NCI-H146 (cell line): ENCODE results near the gene CXorf49.
"Not testable (repeated sequence)": the region's sequence is repeated elsewhere in the genome, so short reads cannot be mapped to it uniquely, and the experiment has no call there.

Experiments
- DNase-seq: peaks from one replicate; lab custom pipeline; 2025; lab: John Stamatoyannopoulos, UW

The CXorf49 gene

GRCh38 chrX:71718185-71718584 is at the start of gene CXorf49:
Gene CXorf49, minus strand, starts transcription at chrX:71718285. Its CDS starts 134 bp downstream, at chrX:71718151.
- DNase-seq: not testable (repeated sequence)

- not testable (repeated sequence) for DNase-seq
These were observed 49.0 kb upstream of the CXorf49 start for GRCh38 chrX:71767134-71767533.

DNA sequence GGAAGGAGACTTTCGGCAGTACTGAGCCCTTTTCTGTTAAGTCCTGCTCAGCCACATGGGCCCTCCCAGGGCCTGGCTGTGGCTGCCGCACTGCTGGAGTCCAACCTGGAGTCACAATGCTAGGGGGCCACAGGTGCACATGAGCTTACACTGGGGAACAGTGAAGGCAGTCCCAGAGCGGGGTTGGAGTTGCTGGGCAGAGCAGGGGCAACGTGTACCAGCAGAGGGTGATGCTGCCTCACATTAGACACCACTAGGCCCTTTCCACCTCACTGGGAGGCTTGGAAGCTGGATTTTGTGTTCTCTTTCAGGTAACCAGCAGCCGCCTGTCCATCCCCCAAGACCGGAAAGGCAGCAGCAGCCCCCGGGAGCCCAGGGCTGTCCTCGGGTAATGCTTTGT is 47.5 kb upstream of the CXorf49 start:
- DNase-seq: not testable (repeated sequence)

DNA sequence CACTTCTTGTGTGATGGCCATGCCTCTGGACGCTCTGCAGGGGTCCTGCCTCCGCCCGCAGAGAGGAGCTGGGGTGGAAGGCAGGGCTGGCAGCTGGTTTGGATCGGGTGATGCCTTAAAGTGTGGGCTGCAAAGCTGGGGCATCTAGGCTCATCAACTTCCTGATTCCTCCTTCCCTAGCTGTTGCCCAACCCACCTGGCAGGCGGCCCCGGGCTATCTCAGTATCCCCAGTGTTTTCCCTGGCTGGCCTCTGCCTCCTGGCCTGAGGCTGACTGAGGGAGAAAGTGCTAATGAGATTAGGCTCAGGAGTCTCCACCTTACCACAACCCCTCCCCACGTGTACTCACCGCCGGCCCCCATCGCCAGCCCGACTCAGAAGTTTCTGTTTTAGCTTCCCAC is 46.7 kb upstream of the CXorf49 start:
- DNase-seq: not testable (repeated sequence)

DNA sequence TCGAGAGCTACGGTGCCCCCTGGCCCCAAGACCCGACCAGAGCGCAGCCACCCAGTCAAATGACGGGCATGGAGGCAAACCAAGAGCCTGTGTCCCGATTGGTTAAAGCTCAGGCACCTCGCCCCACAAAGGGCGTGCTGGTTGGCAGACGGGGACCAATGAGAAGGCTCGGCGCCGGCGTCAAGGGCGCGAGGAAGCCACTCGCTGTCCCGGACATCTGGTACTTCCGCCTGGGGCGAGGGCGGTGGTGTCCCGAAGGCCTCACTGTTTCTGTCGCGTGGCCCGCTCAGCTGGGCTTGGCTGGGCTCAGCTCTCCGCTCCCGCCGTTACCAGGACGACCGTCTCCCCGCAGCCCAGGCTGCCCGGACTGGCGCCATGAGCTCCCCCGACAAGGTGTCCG is 45.0 kb upstream of the CXorf49 start, which contains the start of gene CXorf49B:
Gene CXorf49B, plus strand, starts transcription at position 301 of the 400 bp plus-strand sequence. Its CDS starts 75 bp downstream, at position 376.
- not testable (repeated sequence) for DNase-seq

DNA sequence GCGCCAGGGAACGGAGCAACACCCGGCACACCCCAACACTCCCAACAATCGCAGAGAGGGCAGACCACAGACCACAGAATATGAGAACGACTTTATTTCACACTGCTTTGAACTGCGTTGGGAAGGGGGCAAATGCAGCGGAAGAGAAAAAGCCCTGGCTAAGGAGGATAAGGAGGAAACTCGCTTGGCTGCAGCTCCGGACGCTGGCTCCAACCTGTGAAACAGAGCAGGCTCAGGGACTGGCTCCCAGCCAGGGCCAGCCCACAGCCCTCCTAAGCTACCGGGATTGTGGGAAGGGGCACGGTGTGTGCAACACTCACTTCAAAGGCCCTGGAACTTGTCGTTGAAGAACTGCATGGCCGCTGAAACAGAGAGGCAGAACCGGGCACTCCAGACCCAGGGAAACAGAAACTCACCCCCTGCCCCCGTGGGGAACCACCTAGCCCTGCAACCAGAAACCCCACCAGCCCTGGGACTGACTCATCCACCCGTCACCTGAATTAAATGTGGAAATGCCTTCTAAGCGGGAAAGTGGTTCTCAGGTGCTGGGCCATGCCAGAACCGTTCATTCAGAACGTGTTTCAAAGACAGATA is 42.7 kb upstream of the CXorf49 start:
- not testable (repeated sequence) for DNase-seq

DNA sequence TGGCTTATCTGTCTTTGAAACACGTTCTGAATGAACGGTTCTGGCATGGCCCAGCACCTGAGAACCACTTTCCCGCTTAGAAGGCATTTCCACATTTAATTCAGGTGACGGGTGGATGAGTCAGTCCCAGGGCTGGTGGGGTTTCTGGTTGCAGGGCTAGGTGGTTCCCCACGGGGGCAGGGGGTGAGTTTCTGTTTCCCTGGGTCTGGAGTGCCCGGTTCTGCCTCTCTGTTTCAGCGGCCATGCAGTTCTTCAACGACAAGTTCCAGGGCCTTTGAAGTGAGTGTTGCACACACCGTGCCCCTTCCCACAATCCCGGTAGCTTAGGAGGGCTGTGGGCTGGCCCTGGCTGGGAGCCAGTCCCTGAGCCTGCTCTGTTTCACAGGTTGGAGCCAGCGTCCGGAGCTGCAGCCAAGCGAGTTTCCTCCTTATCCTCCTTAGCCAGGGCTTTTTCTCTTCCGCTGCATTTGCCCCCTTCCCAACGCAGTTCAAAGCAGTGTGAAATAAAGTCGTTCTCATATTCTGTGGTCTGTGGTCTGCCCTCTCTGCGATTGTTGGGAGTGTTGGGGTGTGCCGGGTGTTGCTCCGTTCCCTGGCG is 2.3 kb upstream of the CXorf49 start:
- DNase-seq: not testable (repeated sequence)

DNA sequence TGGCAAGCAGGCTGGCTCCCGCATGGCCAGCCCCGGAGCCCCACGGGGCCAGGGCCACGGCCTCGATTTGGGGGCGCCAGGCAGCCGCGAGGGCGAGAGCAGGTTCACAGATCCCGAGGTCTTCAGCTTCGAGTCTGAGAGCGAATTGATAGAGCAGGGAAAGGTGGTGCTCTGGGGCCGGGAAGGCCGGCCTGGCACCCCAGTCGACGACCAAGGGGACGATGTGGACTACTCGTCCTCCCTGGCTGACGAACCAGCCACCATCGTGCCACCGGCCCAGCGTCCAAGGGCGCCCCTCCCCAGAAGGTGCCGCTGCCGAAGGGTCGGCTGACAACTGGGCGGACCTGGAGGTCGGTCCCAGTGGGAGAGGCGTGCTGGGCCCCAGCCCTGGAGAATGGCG is 1.1 kb upstream of the CXorf49 start:
- DNase-seq: not testable (repeated sequence)

GRCh38 chrX:71716323-71716722 is 1.8 kb downstream of the CXorf49 start:
- not testable (repeated sequence) for DNase-seq

DNA sequence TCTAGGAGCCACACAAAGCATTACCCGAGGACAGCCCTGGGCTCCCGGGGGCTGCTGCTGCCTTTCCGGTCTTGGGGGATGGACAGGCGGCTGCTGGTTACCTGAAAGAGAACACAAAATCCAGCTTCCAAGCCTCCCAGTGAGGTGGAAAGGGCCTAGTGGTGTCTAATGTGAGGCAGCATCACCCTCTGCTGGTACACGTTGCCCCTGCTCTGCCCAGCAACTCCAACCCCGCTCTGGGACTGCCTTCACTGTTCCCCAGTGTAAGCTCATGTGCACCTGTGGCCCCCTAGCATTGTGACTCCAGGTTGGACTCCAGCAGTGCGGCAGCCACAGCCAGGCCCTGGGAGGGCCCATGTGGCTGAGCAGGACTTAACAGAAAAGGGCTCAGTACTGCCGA is 2.5 kb downstream of the CXorf49 start:
- DNase-seq: not testable (repeated sequence)

- not testable (repeated sequence) for DNase-seq
These were observed 4.0 kb downstream of the CXorf49 start for GRCh38 chrX:71714064-71714463.

- not testable (repeated sequence) for DNase-seq
These were observed 15.2 kb downstream of the CXorf49 start for GRCh38 chrX:71702853-71703252.

DNA sequence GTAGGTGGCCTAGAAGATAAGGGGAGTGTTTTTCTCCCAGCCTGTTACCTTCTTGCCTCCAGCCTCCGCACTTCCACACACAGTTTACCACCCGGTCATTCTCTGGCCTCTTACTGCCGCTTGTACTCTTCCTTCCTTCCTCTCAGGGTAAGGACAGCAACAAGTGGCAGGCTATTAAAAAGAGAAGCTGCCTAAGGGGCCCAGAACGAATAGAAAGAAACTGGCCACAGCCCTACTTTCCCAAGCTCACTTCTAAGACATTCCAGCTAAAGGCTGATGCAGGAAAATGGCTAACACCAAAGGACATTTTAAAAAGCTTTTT is 19.1 kb downstream of the CXorf49 start:
- not testable (repeated sequence) for DNase-seq

- DNase-seq: not testable (repeated sequence)
These were observed 19.6 kb downstream of the CXorf49 start for GRCh38 chrX:71698299-71699022.

DNA sequence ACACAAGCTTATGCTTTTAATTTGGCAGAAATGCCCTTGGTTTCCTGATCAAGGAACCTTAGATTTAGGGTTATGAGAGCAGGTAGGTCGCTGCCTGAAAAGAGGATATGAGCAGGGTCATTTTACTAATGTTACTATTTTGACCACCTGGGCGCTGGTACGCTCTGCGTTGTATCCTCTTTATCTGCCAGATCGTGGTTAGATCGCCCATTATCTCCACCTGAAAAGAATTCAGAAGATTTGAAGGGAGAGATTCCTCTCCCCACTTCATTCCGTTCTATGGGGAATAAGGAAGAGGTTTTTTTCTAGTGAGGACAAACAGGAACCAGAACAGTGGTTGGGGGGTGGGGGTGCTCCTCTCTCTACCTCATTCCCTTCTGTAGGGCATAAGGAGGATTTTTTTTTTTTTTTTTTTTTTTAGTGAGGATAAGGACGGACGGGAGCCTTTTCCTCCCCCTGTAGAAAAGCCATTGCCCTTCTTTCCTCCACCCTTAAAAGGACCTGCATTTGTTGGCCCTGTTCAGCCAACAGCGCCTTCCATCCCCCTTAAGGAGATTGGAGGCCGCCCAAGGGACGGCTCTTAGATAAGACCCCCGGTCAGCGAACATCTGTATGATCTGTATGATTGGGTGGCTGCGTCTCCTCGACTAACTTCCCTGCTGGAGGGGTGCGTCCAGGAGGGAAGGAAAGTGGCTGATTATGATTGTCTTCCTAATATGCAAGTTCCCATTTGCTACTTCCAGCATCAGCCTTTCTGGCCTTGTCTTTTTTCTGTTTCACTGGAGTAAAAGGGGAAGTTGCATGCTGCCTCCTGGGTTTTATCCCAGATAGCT is 20.4 kb downstream of the CXorf49 start:
- not testable (repeated sequence) for DNase-seq

DNA sequence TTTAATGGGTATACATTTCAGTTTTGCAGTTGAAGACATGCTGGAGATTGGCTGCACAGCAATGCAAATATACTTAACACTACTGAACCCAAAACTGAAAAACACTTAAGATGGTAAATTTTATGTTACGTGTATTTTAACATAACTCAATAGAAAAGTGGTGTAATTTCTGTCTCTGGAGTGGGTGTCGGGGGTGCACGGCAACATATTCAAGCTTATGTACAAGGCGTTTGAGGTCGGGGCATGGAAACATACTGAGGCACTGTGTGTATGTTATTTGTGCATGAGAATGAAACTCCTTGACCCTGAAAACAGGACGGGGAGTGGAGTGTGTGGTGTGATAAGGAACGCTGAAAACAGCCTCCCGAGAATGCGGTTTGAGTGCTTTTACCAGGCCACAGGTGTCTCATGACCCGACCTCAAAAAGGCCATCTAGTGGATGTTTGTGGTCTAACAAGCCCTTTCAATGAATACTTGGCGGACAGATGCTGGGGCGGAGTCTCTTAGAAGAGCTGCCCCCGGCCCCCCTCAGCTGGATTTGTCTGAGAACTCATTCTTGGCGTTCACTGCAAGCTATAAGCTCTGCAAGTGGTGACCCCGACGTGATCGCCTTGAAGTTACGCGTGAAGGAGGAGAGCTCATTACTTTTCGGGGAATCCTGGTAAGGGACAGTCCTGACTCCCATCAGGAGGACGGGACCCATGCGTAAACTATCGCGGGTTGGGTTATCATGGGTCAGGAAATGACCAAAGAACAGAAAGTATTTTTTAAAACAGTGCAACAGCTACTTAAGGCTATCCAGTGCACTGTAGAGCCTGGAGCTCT is 21.2 kb downstream of the CXorf49 start:
- DNase-seq: not testable (repeated sequence)

- DNase-seq: no peak
These were observed 38.4 kb downstream of the CXorf49 start for GRCh38 chrX:71679575-71680207.

DNA sequence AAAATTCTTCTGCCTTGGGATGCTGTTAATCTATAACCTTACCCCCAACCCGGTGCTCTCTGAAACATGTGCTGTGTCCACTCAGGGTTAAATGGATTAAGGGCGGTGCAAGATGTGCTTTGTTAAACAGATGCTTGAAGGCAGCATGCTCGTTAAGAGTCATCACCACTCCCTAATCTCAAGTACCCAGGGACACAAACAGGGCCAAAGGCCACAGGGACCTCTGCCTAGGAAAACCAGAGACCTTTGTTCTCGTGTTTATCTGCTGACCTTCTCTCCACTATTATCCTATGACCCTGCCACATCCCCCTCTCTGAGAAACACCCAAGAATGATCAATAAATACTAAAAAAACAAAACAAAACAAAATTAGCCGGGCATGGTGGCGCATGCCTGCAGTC is 40.9 kb downstream of the CXorf49 start:
- DNase-seq: not testable (repeated sequence)

- DNase-seq: not testable (repeated sequence)
These were observed 41.9 kb downstream of the CXorf49 start for GRCh38 chrX:71676068-71676795.

DNA sequence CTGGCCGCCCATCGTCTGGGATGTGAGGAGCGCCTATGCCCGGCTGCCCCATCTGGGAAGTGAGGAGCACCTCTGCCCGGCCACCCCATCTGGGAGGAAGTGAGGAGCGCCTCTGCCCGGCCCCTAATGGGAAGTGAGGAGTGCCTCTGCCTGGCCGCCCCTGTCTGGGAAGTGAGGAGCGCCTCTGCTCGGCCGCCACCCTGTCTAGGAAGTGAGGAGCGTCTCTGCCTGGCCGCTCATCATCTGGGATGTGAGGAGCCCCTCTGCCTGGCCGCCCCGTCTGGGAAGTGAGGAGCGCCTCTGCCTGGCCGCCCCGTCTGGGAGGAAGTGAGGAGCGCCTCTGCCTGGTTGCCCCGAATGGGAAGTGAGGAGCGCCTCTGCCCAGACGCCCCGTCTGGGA is 42.4 kb downstream of the CXorf49 start:
- not testable (repeated sequence) for DNase-seq
